GM20431 (cell line): ENCODE measurements around the gene GSTM1.
"Not testable (repeated sequence)": the region's sequence is repeated elsewhere in the genome, so short reads cannot be mapped to it uniquely, and the experiment has no call there.

ENCODE experiments used
- in situ Hi-C: fragments of 300-500 bp; cut with MseI, MboI; formaldehyde crosslinking; loops from one replicate; pipeline ENCODE4 v1.15.0; 2020; ENCODE audit warnings: low sequenced_read_pairs; ENCODE audit not compliant: unreplicated experiment

Gene GSTM1

DNA sequence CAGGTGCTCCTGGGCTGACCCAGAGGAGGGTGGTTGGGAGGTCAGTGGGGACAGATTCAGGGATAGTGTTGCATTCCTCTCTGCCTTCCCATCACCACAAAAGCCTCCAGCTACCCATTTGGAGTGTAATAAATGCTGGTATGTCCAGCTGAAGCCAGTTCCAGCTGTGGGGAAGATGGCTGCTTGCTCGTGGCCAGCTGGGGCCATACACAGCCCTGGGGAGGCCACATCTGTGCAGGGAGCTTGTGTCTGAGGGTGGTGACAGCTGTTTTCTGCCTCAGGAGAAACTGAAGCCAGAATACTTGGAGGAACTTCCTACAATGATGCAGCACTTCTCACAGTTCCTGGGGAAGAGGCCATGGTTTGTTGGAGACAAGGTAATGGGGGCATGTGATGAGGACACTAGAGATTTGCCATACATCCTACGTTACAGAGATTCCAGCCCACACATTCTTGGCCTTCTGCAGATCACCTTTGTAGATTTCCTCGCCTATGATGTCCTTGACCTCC is 29.0 kb upstream of the GSTM1 start:
- in situ Hi-C loops: loop anchor here (25.0 kb wide), 1 partner anchor 104 kb away; the partner anchor contains the start of gene EPS8L3

- in situ Hi-C loops: loop anchor here (25.0 kb wide), 1 partner anchor 103 kb away; the partner anchor contains the start of gene EPS8L3
Observed at GRCh38 chr1:109659145-109659544, 28.5 kb upstream of the GSTM1 start.

GRCh38 chr1:109659997-109660690 is 27.5 kb upstream of the GSTM1 start:
- in situ Hi-C loops: loop anchor here (25.0 kb wide), 1 partner anchor 102 kb away; the partner anchor contains the start of gene EPS8L3

- in situ Hi-C loops: loop anchor here (25.0 kb wide), 1 partner anchor 102 kb away; the partner anchor contains the start of gene EPS8L3
Observed at GRCh38 chr1:109660691-109661026, 27.0 kb upstream of the GSTM1 start.

DNA sequence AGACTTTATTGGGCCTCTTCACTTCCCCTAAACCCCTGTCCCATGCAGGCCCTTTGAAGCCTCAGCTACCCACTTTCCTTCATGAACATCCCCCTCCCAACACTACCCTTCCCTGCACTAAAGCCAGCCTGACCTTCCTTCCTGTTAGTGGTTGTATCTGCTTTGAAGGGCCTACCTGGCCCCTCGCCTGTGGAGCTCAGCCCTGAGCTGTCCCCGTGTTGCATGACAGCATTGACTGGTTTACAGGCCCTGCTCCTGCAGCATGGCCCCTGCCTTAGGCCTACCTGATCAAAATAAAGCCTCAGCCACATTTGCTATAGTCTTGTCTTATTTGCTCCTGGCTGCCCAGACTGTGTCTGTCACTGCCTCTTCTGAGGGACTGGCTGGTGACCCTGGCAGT is 26.2 kb upstream of the GSTM1 start:
- in situ Hi-C loops: loop anchor here (25.0 kb wide), 1 partner anchor 101 kb away; the partner anchor contains the start of gene EPS8L3

DNA sequence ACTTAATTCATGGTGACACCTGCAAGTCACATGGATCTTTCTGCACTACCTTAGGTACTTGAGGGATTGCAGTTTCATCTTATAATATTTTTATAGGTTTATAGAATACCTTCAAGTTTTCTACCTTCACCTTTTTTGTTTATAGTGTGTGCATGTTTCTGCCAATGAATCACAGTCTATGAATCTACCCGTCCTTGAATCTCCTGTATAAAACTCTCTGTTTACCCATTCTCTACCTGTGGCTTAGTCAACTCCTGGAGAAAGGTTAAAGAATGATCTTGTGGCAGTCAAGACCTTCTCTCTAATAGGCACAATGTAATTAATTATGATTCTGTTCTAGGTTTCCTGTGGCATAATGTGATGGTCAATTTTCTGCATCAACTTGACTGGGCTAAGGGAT is 22.9 kb upstream of the GSTM1 start:
- in situ Hi-C loops: loop anchor here (25.0 kb wide), 1 partner anchor 98 kb away; the partner anchor contains the start of gene EPS8L3

DNA sequence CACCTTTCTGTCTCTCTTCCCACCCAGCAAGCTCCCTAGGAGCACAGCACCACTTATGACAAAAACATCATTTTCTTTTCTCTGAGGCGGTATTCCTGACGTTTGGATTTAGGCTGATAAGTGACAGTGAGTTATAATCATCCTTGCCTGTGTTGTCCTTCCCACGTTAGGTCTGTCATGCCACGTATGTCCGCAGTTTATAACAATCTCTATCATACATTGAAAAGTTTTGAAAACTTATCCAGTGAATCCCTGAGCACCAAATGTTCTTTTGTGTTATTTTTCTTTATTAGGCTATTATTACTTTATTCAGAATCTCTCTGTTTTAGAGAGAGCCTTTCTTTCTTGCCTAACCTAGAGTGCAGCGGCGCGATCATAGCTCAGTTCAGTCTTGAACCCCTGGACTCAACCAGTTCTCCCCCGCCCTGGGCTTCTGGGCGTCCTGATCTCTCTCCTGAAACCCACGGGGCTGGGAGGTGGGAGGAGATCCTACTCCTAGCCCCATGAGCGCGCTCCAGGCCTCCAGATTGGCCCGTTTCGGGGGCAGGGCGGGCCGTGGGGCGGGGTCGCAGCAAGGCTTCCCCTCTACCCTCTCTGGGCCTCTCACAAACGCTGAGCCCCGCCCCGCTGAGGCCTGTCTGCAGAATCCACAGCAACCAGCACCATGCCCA is 20.0 kb upstream of the GSTM1 start, which contains the start of gene GSTM2:
TSS of gene GSTM2 (plus strand) at position 606 of the 671 bp plus-strand sequence. CDS start at position 665, 59 bp downstream.
- in situ Hi-C loops: loop anchor here (25.0 kb wide), 1 partner anchor 95 kb away; the partner anchor contains the start of gene EPS8L3

- in situ Hi-C loops: loop anchor here (25.0 kb wide), 1 partner anchor 94 kb away; the partner anchor contains the start of gene EPS8L3
Observed at GRCh38 chr1:109668123-109668775, 19.4 kb upstream of the GSTM1 start.

GRCh38 chr1:109669246-109669948 is 18.2 kb upstream of the GSTM1 start:
- in situ Hi-C loops: loop anchor here (25.0 kb wide), 1 partner anchor 93 kb away; the partner anchor contains the start of gene EPS8L3

DNA sequence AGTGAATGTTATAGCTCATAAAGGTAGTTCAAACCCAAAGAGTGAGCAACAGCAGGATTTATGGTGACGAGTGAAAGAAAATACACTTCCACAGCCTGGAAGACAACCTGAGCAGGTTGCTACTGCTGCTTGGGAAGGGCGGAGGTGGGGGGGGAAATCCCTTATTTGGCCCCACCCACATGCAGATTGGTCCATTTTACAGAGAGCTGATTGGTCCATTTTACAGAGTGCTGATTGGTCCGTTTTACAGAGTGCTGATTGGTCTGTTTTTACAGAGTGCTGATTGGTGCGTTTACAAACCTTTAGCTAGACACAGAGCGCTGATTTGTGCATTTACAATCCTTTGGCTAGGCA is 17.7 kb upstream of the GSTM1 start:
- in situ Hi-C loops: loop anchor here (25.0 kb wide), 1 partner anchor 92 kb away; the partner anchor contains the start of gene EPS8L3

GRCh38 chr1:109671067-109671466 is 16.6 kb upstream of the GSTM1 start:
- in situ Hi-C loops: loop anchor here (25.0 kb wide), 1 partner anchor 91 kb away; the partner anchor contains the start of gene EPS8L3

DNA sequence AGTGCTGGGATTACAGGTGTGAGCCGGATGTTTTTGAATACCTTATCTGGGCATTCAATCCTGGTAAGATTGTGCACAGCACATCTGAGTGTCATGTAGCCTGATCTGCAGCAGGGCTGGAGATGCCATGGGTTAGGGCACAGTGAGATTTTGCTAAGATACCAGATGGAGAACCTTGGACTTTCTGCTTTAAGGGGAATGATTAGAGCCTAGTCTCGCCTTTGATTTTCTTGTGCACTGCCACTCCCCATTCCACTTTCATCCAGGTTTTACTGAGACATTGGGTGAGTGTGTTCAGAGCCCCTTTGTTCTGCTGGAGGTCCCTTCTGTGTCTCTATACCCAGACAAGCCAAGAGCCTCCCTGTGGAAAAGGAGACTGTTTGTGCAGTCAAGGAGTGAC is 13.8 kb upstream of the GSTM1 start:
- in situ Hi-C loops: loop anchor here (25.0 kb wide), 1 partner anchor 88 kb away; the partner anchor contains the start of gene EPS8L3

- in situ Hi-C loops: not testable (repeated sequence)
Observed at GRCh38 chr1:109676683-109677381, 10.8 kb upstream of the GSTM1 start.

DNA sequence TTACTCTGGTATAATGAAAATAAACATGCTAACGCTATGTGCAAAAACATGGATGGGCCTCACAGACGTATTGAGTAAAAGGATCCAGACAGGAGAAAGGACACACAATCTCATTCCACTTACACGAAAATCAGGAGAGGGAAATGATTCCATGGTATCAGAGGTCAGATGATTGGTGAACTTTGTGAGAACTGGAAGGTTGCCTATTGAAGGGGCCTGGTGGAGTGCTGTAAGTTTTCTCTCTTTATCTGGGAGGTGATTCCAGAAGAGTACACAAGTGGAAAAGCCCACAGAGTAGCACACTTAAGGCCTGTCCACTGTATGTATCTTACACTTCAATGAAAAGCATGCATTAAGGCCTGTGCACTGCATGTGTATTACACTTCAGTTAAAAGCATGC is 10.2 kb upstream of the GSTM1 start:
- in situ Hi-C loops: no loop called here

DNA sequence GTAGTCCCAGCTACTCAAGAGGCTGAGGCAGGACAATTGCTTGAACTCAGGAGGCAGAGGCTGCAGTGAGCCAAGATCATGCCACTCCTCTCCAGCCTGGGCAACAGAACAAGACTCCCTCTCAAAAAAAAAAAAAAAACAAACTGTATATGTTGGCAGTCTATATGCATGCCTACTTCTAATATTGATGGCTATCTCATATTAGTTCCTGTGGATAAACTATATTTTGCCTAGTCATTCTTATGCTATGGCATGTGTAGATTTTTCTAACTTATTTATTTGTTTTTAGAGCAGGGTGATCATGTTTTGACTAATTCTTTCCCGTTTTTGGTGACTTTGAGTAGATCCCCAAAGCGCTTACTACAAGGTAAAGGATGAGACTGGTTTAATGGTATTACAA is 9.0 kb upstream of the GSTM1 start:
- in situ Hi-C loops: not testable (repeated sequence)

GRCh38 chr1:109684777-109685176 is 2.8 kb upstream of the GSTM1 start:
- in situ Hi-C loops: not testable (repeated sequence)

GRCh38 chr1:109685399-109685798 is 2.2 kb upstream of the GSTM1 start:
- in situ Hi-C loops: not testable (repeated sequence)

- in situ Hi-C loops: not testable (repeated sequence)
Observed at GRCh38 chr1:109685890-109686289, 1.7 kb upstream of the GSTM1 start.

DNA sequence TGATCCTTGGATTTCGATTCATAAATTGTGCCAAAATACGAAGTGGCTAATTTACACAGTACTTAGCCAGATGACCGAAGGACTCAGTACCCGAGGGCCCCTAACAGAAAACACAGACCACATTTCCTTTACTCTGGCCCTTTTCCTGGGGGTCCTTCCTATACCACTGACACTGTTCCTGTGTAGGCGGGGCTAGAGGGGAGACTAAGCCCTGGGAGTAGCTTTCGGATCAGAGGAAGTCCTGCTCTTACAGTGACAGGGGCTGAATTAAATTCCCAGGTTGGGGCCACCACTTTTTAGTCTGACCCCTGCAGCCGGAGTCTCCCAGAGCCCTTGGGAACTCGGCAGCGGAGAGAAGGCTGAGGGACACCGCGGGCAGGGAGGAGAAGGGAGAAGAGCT is 508 bp upstream of the GSTM1 start:
- in situ Hi-C loops: not testable (repeated sequence)
